ENCODE results near the gene CDK2AP2.
"Not testable (repeated sequence)": the region's sequence is repeated elsewhere in the genome, so short reads cannot be mapped to it uniquely, and the experiment has no call there.

DNA sequence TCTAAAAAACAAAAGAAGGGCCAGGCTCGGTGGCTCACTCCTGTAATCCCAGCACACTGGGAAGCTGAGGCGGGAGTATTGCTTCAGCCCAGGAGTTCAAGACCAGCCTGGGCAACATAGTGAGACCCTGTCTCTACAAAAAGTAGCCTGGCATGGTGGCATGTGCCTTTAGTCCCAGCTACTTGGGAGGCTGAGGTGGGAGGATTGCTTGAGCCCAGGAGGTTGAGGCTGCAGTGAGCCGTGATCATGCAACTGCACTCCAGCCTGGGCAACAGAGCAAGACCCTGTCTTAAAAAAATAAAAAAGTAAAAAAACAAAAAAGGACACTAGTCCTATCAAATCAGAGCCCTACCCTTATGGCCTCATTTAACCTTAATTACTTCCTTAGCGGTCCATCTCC, 3.6 kb upstream of the CDK2AP2 start:
- TF ChIP-seq, protein P1, sequence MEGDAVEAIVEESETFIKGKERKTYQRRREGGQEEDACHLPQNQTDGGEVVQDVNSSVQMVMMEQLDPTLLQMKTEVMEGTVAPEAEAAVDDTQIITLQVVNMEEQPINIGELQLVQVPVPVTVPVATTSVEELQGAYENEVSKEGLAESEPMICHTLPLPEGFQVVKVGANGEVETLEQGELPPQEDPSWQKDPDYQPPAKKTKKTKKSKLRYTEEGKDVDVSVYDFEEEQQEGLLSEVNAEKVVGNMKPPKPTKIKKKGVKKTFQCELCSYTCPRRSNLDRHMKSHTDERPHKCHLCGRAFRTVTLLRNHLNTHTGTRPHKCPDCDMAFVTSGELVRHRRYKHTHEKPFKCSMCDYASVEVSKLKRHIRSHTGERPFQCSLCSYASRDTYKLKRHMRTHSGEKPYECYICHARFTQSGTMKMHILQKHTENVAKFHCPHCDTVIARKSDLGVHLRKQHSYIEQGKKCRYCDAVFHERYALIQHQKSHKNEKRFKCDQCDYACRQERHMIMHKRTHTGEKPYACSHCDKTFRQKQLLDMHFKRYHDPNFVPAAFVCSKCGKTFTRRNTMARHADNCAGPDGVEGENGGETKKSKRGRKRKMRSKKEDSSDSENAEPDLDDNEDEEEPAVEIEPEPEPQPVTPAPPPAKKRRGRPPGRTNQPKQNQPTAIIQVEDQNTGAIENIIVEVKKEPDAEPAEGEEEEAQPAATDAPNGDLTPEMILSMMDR (IDR thresholded peaks at IDR 0.05) = not testable (repeated sequence)
- not testable (repeated sequence) for TF ChIP-seq POLR2A (IDR thresholded peaks at IDR 0.05)

Data from esophagus squamous epithelium (tissue), 4 donors.